Peyer's patch (tissue), 4 donors: ENCODE data around the gene EFNA4. TPM values are rescaled to one million over a fixed set of nuclear protein-coding genes. Genes with fewer than 3 reads are reported as not detected.

Source experiments
- DNase-seq, 3 donors: peaks; one replicate each; pipeline ENCODE4 v3.0.0-alpha.2; 2017 to 2019
- H3K27ac ChIP-seq, 4 donors: fragments of 200-600 bp; sonication (generic); one replicate each; pipeline ENCODE4 v1.5.1; 2016 to 2019
- H3K27me3 ChIP-seq, 2 donors: fragments of 200-600 bp; sonication (generic); one replicate each; pipeline ENCODE4 v1.5.1; 2019
- H3K36me3 ChIP-seq, 3 donors: fragments of 200-600 bp; sonication (generic); one replicate each; pipeline ENCODE4 v1.5.1; 2016 to 2019
- H3K4me1 ChIP-seq, 4 donors: fragments of 200-600 bp; sonication (generic); one replicate each; pipeline ENCODE4 v1.5.1; 2016 to 2019
- H3K4me3 ChIP-seq, 4 donors: fragments of 200-600 bp; sonication (generic); 1 replicate in 3 of 4; 2 replicates in 1 of 4; pipeline ENCODE4 v1.5.1; 2016 to 2019; ENCODE audit warnings: mild to moderate bottlenecking in 1 of 4
- H3K9me3 ChIP-seq, 4 donors: fragments of 200-600 bp; sonication (generic); one replicate each; pipeline ENCODE4 v1.5.1; 2016 to 2019; ENCODE audit warnings: mild to moderate bottlenecking in 1 of 4
- POLR2A ChIP-seq, 2 donors: fragments of 450-650 bp; IDR thresholded peaks; one replicate each; pipeline ENCODE4 v1.5.1; 2017; ENCODE audit warnings: antibody characterized with exemption in 2 of 2, mild to moderate bottlenecking in 2 of 2, moderate library complexity in 2 of 2
- total RNA-seq, 4 donors: library from RNA; depleted of rRNA; stranded (reverse); fragments of >200 nt; gene quantifications; one replicate each; pipeline ENCODE4 v1.1.0, GENCODE V29; 2016
- TF ChIP-seq, protein P1 (sequence below), 6 experiments: fragments of 450-650 bp in 4 of 6; fragments of 200-600 bp in 2 of 6; sonication (generic) in 1 of 6; IDR thresholded peaks; one replicate each; pipeline ENCODE4 v1.5.1; 2017 to 2019; ENCODE audit warnings: antibody characterized with exemption in 6 of 6, mild to moderate bottlenecking in 3 of 6, moderate library complexity in 1 of 6

Gene EFNA4
- total RNA-seq, 4 donors from 2014 or later = 2.5 to 39.6 (median 18.2) TPM

GRCh38 chr1:155029513-155030242 lies 33.9 kb upstream of the EFNA4 start:
- Histone ChIP-seq H3K4me1 (no peaks in the 10 kb centered on the region), H3K9me3 (no peaks in the 10 kb centered on the region), H3K27me3 (no peaks in the 10 kb centered on the region), H3K27ac (no peak overlapping the region), H3K4me3 (no peak overlapping the region), H3K36me3 (no peaks in the 10 kb centered on the region)
- TF ChIP-seq POLR2A (IDR thresholded peaks at IDR 0.05) = no peak
- TF ChIP-seq, protein P1, sequence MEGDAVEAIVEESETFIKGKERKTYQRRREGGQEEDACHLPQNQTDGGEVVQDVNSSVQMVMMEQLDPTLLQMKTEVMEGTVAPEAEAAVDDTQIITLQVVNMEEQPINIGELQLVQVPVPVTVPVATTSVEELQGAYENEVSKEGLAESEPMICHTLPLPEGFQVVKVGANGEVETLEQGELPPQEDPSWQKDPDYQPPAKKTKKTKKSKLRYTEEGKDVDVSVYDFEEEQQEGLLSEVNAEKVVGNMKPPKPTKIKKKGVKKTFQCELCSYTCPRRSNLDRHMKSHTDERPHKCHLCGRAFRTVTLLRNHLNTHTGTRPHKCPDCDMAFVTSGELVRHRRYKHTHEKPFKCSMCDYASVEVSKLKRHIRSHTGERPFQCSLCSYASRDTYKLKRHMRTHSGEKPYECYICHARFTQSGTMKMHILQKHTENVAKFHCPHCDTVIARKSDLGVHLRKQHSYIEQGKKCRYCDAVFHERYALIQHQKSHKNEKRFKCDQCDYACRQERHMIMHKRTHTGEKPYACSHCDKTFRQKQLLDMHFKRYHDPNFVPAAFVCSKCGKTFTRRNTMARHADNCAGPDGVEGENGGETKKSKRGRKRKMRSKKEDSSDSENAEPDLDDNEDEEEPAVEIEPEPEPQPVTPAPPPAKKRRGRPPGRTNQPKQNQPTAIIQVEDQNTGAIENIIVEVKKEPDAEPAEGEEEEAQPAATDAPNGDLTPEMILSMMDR (IDR thresholded peaks at IDR 0.05) = no peak
- DNase-seq = no peak

- H3K36me3 ChIP-seq = no peaks in the 10 kb centered on the region
- no peaks in the 10 kb centered on the region for H3K9me3 ChIP-seq
- H3K4me3 ChIP-seq = no peak overlapping the region
- DNase-seq = no peak
- no peaks in the 10 kb centered on the region for H3K4me1 ChIP-seq
- H3K27me3 ChIP-seq = no peaks in the 10 kb centered on the region
- TF ChIP-seq POLR2A (IDR thresholded peaks at IDR 0.05) = no peak
- TF ChIP-seq, protein P1 (IDR thresholded peaks at IDR 0.05) = no peak
- H3K27ac ChIP-seq = no peak overlapping the region
Measured at GRCh38 chr1:155030243-155030795, 33.2 kb upstream of the EFNA4 start.

GRCh38 chr1:155030899-155031298 lies 32.6 kb upstream of the EFNA4 start:
- no peak overlapping the region for H3K27ac ChIP-seq
- DNase-seq = no peak
- no peaks in the 10 kb centered on the region for H3K36me3 ChIP-seq
- no peak overlapping the region for H3K4me3 ChIP-seq
- H3K9me3 ChIP-seq = no peaks in the 10 kb centered on the region
- no peaks in the 10 kb centered on the region for H3K27me3 ChIP-seq
- no peak for TF ChIP-seq POLR2A (IDR thresholded peaks at IDR 0.05)
- TF ChIP-seq, protein P1 (IDR thresholded peaks at IDR 0.05) = no peak
- no peaks in the 10 kb centered on the region for H3K4me1 ChIP-seq

DNA sequence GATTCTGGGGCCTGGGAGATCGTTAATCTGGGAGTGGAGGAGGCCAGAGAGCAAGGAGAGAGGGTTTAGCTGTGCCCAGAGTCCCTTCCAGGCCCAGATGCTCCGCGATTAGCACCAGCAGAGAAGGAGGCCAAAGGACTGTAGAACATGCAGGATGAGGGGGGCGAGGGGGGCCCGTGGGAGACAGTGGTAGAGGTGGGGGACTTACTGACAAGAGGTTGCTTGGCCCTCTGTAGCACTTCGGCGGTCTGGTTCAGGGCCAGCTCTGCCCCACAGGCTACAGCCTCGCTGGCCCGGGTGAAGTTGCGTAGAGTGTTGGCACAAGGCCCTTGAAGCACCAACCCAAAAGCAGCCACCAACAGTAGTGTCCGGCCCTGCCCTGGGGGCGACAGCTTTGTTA lies 30.7 kb upstream of the EFNA4 start:
- H3K27me3 ChIP-seq = no peaks in the 10 kb centered on the region
- H3K4me3 ChIP-seq = no peak overlapping the region
- H3K4me1 ChIP-seq = peaks cover 0 to 3% (median 1%) of the 10 kb centered on the region in 4 donors
- H3K27ac ChIP-seq = no peak overlapping the region
- TF ChIP-seq, protein P1 (IDR thresholded peaks at IDR 0.05) = no peak
- no peak for TF ChIP-seq POLR2A (IDR thresholded peaks at IDR 0.05)
- no peak for DNase-seq
- H3K36me3 ChIP-seq = no peaks in the 10 kb centered on the region
- no peaks in the 10 kb centered on the region for H3K9me3 ChIP-seq

- no peak for DNase-seq
- TF ChIP-seq, protein P1 (IDR thresholded peaks at IDR 0.05) = no peak
- no peak for TF ChIP-seq POLR2A (IDR thresholded peaks at IDR 0.05)
- Histone ChIP-seq H3K27me3 (no peaks in the 10 kb centered on the region), H3K27ac (no peak within 1 kb of the TSS), H3K4me3 (no peak within 1 kb of the TSS), H3K36me3 (no peaks in the 10 kb centered on the region), H3K4me1 (peaks cover 0 to 9% (median 3%) of the 10 kb centered on the region in 4 donors), H3K9me3 (no peaks in the 10 kb centered on the region)
Measured at GRCh38 chr1:155033524-155033923, 30.0 kb upstream of the EFNA4 start, which contains the start of the genes DCST1 and DCST2. Gene DCST1, plus strand, starts transcription at chr1:155033824. Its CDS starts 213 bp downstream, at chr1:155034037. Gene DCST2, minus strand, starts transcription at chr1:155033781. Its CDS starts 80 bp downstream, at chr1:155033701.
